GM12873 (cell line): Measurements from ENCODE around the gene DLG4.

ENCODE experiments used
- TF ChIP-seq, protein P1 (sequence below): IDR thresholded peaks from 2 replicates; pipeline ENCODE4 v1.5.1; 2012; ENCODE audit warnings: low read depth, mild to moderate bottlenecking, moderate library complexity, low read length, control low read depth; ENCODE audit not compliant: insufficient read depth; ENCODE audit errors: missing control alignments

DLG4 gene

GRCh38 chr17:7239091-7240027 lies 19.7 kb upstream of the DLG4 start, which contains the start of gene PHF23:
TSS of gene PHF23 (minus strand) at chr17:7239457. CDS start at chr17:7239279, 178 bp downstream.
- TF ChIP-seq, protein P1, sequence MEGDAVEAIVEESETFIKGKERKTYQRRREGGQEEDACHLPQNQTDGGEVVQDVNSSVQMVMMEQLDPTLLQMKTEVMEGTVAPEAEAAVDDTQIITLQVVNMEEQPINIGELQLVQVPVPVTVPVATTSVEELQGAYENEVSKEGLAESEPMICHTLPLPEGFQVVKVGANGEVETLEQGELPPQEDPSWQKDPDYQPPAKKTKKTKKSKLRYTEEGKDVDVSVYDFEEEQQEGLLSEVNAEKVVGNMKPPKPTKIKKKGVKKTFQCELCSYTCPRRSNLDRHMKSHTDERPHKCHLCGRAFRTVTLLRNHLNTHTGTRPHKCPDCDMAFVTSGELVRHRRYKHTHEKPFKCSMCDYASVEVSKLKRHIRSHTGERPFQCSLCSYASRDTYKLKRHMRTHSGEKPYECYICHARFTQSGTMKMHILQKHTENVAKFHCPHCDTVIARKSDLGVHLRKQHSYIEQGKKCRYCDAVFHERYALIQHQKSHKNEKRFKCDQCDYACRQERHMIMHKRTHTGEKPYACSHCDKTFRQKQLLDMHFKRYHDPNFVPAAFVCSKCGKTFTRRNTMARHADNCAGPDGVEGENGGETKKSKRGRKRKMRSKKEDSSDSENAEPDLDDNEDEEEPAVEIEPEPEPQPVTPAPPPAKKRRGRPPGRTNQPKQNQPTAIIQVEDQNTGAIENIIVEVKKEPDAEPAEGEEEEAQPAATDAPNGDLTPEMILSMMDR: no peak

GRCh38 chr17:7238420-7239090 lies 18.9 kb upstream of the DLG4 start:
- TF ChIP-seq, protein P1: no peak

DNA sequence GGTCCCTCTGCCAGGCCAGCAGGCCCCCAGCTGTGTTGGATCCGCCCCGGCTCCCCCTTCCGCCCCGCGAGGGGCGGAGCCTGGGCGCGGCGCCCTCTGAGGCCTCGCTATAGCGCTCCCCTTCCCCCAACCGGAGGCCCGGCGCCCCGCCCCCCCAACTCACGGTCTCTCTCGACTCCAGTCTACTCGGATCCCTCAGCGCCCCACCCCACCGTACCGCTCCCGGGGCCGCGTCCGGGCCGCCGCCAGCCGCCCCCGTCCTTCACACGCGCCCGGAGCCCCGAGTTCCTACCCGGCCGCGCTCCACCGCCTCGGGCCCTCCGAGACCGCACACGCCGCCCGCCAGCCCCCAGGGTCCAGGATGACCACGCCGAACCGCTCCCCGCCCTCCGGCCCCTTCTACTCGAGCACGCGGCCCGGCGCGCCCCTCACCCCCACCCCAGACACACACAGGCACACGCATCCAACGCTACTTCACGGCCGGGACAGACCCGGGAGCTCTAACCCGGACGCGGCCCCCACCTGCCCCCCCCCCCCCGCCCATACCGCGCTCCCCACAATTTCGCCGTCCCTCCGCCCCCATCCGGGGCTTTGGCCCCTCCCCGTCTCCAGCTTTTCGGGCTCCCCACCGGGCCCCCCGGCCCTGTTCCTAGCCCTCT lies 18.3 kb upstream of the DLG4 start:
- TF ChIP-seq, protein P1: no peak

- TF ChIP-seq, protein P1: no peak
Observed at GRCh38 chr17:7237266-7237760, 17.7 kb upstream of the DLG4 start.

DNA sequence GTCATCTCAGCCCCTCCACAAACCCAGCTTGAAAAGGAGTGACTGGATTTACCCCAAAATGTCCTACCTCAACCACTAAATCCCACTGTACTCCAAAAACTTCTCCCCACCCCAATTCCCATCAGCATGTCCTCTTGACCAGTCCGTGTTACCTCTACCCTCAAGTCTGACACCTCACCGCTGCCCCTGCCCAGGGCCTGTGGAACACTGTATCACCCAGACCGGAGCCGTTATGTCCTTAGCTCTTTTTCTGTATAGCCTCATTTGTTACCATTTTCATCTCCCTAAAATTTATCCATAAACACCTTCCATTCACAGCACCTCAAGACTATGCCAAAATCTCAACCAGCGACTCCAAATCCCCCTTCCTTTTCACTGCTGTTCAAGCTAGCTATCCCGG lies 17.2 kb upstream of the DLG4 start:
- TF ChIP-seq, protein P1: no peak

DNA sequence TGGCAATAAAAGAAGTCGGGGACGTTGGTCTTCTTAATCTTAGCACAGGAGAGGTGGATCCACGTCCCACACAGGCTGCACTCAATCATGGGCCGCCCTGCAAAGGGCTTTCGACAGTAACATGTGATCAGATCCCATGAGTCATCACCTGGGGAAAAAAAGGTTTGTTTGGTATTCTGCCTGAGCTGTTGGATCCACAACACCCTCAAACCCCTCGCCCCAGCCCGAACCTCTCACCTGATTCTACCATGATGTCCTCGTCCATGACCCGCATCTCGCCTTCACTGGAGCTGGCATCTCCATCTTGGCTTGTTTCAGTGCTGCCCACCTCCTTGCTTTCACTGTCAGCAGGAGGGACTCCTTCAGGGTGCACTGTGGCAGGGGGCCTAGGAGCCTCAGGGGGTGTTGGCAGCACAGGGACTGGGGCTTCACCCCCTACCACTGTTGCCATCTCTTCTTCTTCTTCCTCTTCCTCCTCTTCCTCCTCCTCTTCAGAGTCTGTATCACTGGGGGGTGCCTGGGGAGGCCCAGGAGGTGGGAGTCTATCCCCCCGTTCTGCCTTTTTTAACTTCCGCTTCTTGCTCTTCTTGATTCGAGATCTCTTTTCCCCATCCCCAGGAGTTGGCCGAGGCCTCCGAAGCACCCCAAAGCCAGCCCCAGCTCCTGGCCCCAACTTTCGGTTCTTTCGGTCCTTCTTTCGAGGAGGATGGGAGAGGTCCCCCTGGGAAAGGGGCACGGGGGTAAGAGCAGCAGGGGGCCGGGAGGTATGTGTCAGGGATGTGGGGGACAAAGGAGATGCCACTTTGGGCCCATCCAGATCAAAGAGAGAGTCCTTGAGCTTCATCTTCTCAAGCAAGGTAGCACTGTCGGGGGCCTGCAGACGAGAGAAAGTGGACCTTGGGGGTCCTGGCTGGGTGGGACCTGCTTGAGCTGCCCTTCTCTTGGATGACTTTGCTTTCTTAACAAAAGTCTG lies 16.3 kb upstream of the DLG4 start:
- TF ChIP-seq, protein P1: no peak
